NCI-H2171 (cell line): ENCODE measurements around the gene GPC6.
A peak's percentile ranks its signal among the peaks of the same experiment; 100 is the strongest.
"Not testable (repeated sequence)": the region's sequence is repeated elsewhere in the genome, so short reads cannot be mapped to it uniquely, and the experiment has no call there.

ENCODE experiments used
- DNase-seq: peaks from one replicate; lab custom pipeline; 2025; lab: John Stamatoyannopoulos, UW

The GPC6 gene

GRCh38 chr13:93318534-93319254 is 92.1 kb downstream of the GPC6 start:
- no peak for DNase-seq

GRCh38 chr13:93320942-93321341 is 94.3 kb downstream of the GPC6 start:
- DNase-seq, result no peak

- not testable (repeated sequence) for DNase-seq
Observed at GRCh38 chr13:93323880-93324279, 97.3 kb downstream of the GPC6 start.

GRCh38 chr13:93325303-93326233 is 99.0 kb downstream of the GPC6 start:
- DNase-seq, result no peak

GRCh38 chr13:93326234-93326811 is 99.7 kb downstream of the GPC6 start:
- DNase-seq, result no peak

- no peak for DNase-seq
Observed at GRCh38 chr13:93328943-93329342, 102.3 kb downstream of the GPC6 start.

- no peak for DNase-seq
Observed at GRCh38 chr13:93336728-93337127, 110.1 kb downstream of the GPC6 start.

- DNase-seq, result no peak
Observed at GRCh38 chr13:93338030-93338429, 111.4 kb downstream of the GPC6 start.

- DNase-seq, result no peak
Observed at GRCh38 chr13:93338906-93339305, 112.3 kb downstream of the GPC6 start.

GRCh38 chr13:93339550-93339949 is 112.9 kb downstream of the GPC6 start:
- no peak for DNase-seq

GRCh38 chr13:93341517-93341916 is 114.9 kb downstream of the GPC6 start:
- DNase-seq, result no peak

GRCh38 chr13:93343097-93343496 is 116.5 kb downstream of the GPC6 start:
- DNase-seq, result peak; percentile 45

- DNase-seq, result no peak
Observed at GRCh38 chr13:93344048-93344705, 117.6 kb downstream of the GPC6 start.

- no peak for DNase-seq
Observed at GRCh38 chr13:93345024-93345423, 118.4 kb downstream of the GPC6 start.

- no peak for DNase-seq
Observed at GRCh38 chr13:93345770-93346169, 119.2 kb downstream of the GPC6 start.

- DNase-seq, result no peak
Observed at GRCh38 chr13:93352616-93353015, 126.0 kb downstream of the GPC6 start.

GRCh38 chr13:93355094-93355493 is 128.5 kb downstream of the GPC6 start:
- no peak for DNase-seq

GRCh38 chr13:93356469-93356868 is 129.9 kb downstream of the GPC6 start:
- DNase-seq, result no peak

- no peak for DNase-seq
Observed at GRCh38 chr13:93360021-93360420, 133.4 kb downstream of the GPC6 start.

GRCh38 chr13:93361703-93362102 is 135.1 kb downstream of the GPC6 start:
- DNase-seq, result no peak

GRCh38 chr13:93364166-93364565 is 137.6 kb downstream of the GPC6 start:
- DNase-seq, result no peak

- DNase-seq, result no peak
Observed at GRCh38 chr13:93368296-93368695, 141.7 kb downstream of the GPC6 start.
